Measurements from ENCODE around the gene ACTR8. TPM values are rescaled to one million over a fixed set of nuclear protein-coding genes. Genes with fewer than 3 reads are reported as not detected.

Gene ACTR8
- total RNA-seq, 3 donors from 2014 or later, result 20.0 to 29.0 (median 22.6) TPM

- intact Hi-C loops (cut with DNase I; ENCODE audit: low total_unique reads), result no loop called here
Measured at GRCh38 chr3:53902711-53903110, 20.8 kb upstream of the ACTR8 start.

GRCh38 chr3:53902067-53902466, 20.1 kb upstream of the ACTR8 start:
- no peak overlapping the region for H3K4me3 ChIP-seq
- H3K27ac ChIP-seq, result no peak overlapping the region
- TF ChIP-seq POLR2A (IDR thresholded peaks at IDR 0.05) (no peak), CTCF (IDR thresholded peaks at IDR 0.05) (no peak), POLR2AphosphoS5 (IDR thresholded peaks at IDR 0.05) (no peak)
- no peaks in the 10 kb centered on the region for H3K36me3 ChIP-seq
- no peaks in the 10 kb centered on the region for H3K9me3 ChIP-seq
- DNase-seq (ENCODE audit: low spot score in 2 of 2), result no peak
- no peaks in the 10 kb centered on the region for H3K4me1 ChIP-seq
- peaks cover 0 to 4% of the 10 kb centered on the region in 2 donors for H3K27me3 ChIP-seq
- intact Hi-C loops (cut with DNase I; ENCODE audit: low total_unique reads), result no loop called here

More at GRCh38 chr3:53902711-53903110, 20.8 kb upstream of the ACTR8 start:
- Histone ChIP-seq H3K27me3 (no peaks in the 10 kb centered on the region), H3K4me1 (no peaks in the 10 kb centered on the region), H3K4me3 (no peak overlapping the region), H3K9me3 (no peaks in the 10 kb centered on the region), H3K36me3 (no peaks in the 10 kb centered on the region), H3K27ac (no peak overlapping the region)
- DNase-seq (ENCODE audit: low spot score in 2 of 2), result no peak
- TF ChIP-seq CTCF (IDR thresholded peaks at IDR 0.05) (no peak), POLR2A (IDR thresholded peaks at IDR 0.05) (no peak), POLR2AphosphoS5 (IDR thresholded peaks at IDR 0.05) (no peak)

GRCh38 chr3:53900666-53901331, 18.8 kb upstream of the ACTR8 start:
- intact Hi-C loops (cut with DNase I; ENCODE audit: low total_unique reads), result no loop called here
- no peak for TF ChIP-seq CTCF (IDR thresholded peaks at IDR 0.05)
- TF ChIP-seq POLR2A (IDR thresholded peaks at IDR 0.05), result no peak
- no peak for TF ChIP-seq POLR2AphosphoS5 (IDR thresholded peaks at IDR 0.05)
- Histone ChIP-seq H3K36me3 (no peaks in the 10 kb centered on the region), H3K27ac (no peak overlapping the region), H3K4me1 (no peaks in the 10 kb centered on the region), H3K4me3 (no peak overlapping the region), H3K27me3 (peaks cover 0 to 4% of the 10 kb centered on the region in 2 donors), H3K9me3 (no peaks in the 10 kb centered on the region)
- no peak for DNase-seq (ENCODE audit: low spot score in 2 of 2)

- DNase-seq (ENCODE audit: low spot score in 2 of 2), result no peak
- Histone ChIP-seq H3K4me3 (no peak overlapping the region), H3K36me3 (no peaks in the 10 kb centered on the region), H3K9me3 (no peaks in the 10 kb centered on the region), H3K4me1 (no peaks in the 10 kb centered on the region), H3K27me3 (peaks cover 0 to 4% of the 10 kb centered on the region in 2 donors), H3K27ac (no peak overlapping the region)
- intact Hi-C loops (cut with DNase I; ENCODE audit: low total_unique reads), result no loop called here
- TF ChIP-seq POLR2A (IDR thresholded peaks at IDR 0.05) (no peak), CTCF (IDR thresholded peaks at IDR 0.05) (no peak), POLR2AphosphoS5 (IDR thresholded peaks at IDR 0.05) (no peak)
Measured at GRCh38 chr3:53899750-53900149, 17.8 kb upstream of the ACTR8 start.

GRCh38 chr3:53892286-53892637, 10.3 kb upstream of the ACTR8 start:
- peak overlapping the region; percentile 93 to 98 for H3K27ac ChIP-seq
- DNase-seq (ENCODE audit: low spot score in 2 of 2), result no peak
- peak overlapping the region; percentile 70 to 80 (median 75) for H3K4me3 ChIP-seq
- H3K27me3 ChIP-seq, result no peaks in the 10 kb centered on the region
- intact Hi-C loops (cut with DNase I; ENCODE audit: low total_unique reads), result no loop called here
- H3K4me1 ChIP-seq, result peaks cover 0 to 4% of the 10 kb centered on the region in 2 donors
- no peaks in the 10 kb centered on the region for H3K9me3 ChIP-seq
- TF ChIP-seq POLR2AphosphoS5 (IDR thresholded peaks at IDR 0.05), result no peak
- no peak for TF ChIP-seq CTCF (IDR thresholded peaks at IDR 0.05)
- TF ChIP-seq POLR2A (IDR thresholded peaks at IDR 0.05), result no peak
- H3K36me3 ChIP-seq, result no peaks in the 10 kb centered on the region
